ENCODE data around the gene WRAP73. TPM values are rescaled to one million over a fixed set of nuclear protein-coding genes. Genes with fewer than 3 reads are reported as not detected.

WRAP73 gene
- polyA plus RNA-seq, 3 donors = 26.1 to 64.9 (median 33.2) TPM

GRCh38 chr1:3681898-3682806 is 32.2 kb upstream of the WRAP73 start:
- no peak for DNase-seq
- WGBS (ENCODE audit: insufficient coverage) = 97% methylated on average over 22 of the region's 27 CpGs
- no peak overlapping the region for H2AFZ ChIP-seq (ENCODE audit: insufficient read depth, low read depth, low read length, poor library complexity, severe bottlenecking)

GRCh38 chr1:3681231-3681897 is 31.5 kb upstream of the WRAP73 start:
- Mint-ChIP-seq H3K36me3 (no peaks in the 10 kb centered on the region), H3K4me3 (no peak overlapping the region)
- H3K4me2 ChIP-seq (replicated peaks; ENCODE audit: extremely low read depth, low read length, poor library complexity, severe bottlenecking) = no peak overlapping the region

More at GRCh38 chr1:3681898-3682806, 32.2 kb upstream of the WRAP73 start:
- Mint-ChIP-seq H3K9me3 (peaks cover 0 to 3% (median 0%) of the 10 kb centered on the region in 7 donors), H3K36me3 (no peaks in the 10 kb centered on the region), H3K4me1 (peaks cover 41% of the 10 kb centered on the region), H3K27me3 (ENCODE audit: low read depth in 3 of 3) (peaks cover 3 to 22% (median 9%) of the 10 kb centered on the region in 3 donors), H3K27ac (peak overlapping the region in 1 of 7 donors; percentile 80), H3K4me3 (no peak overlapping the region)
- Histone ChIP-seq H3K27ac (ENCODE audit: low read depth in 1 of 2, low read length in 2 of 2) (no peak overlapping the region), H3K4me2 (replicated peaks; ENCODE audit: extremely low read depth, low read length, poor library complexity, severe bottlenecking) (no peak overlapping the region), H3K9ac (ENCODE audit: insufficient read depth, low read length, poor library complexity, severe bottlenecking) (no peak overlapping the region), H3K27me3 (ENCODE audit: control insufficient read depth in 2 of 2, insufficient read depth in 2 of 2, low read length in 2 of 2) (no peaks in the 10 kb centered on the region), H3K79me2 (ENCODE audit: insufficient read depth, low read length) (no peaks in the 10 kb centered on the region), H4K20me1 (ENCODE audit: insufficient read depth, low read length) (no peaks in the 10 kb centered on the region), H3K4me1 (ENCODE audit: control insufficient read depth in 1 of 2, insufficient read depth in 2 of 2, low read length in 2 of 2) (peaks cover 35 to 44% of the 10 kb centered on the region in 2 donors), H3K9me3 (replicated peaks in 1 of 2; ENCODE audit: control insufficient read depth in 1 of 2, insufficient read depth in 1 of 2, low read length in 2 of 2) (no peaks in the 10 kb centered on the region), H3K36me3 (replicated peaks in 1 of 2; ENCODE audit: control insufficient read depth in 1 of 2, insufficient read depth in 2 of 2, low read length in 2 of 2) (no peaks in the 10 kb centered on the region), H3K4me3 (replicated peaks in 1 of 3; ENCODE audit: low read depth in 2 of 3, low read length in 3 of 3) (no peak overlapping the region)
- TF ChIP-seq, protein P1, sequence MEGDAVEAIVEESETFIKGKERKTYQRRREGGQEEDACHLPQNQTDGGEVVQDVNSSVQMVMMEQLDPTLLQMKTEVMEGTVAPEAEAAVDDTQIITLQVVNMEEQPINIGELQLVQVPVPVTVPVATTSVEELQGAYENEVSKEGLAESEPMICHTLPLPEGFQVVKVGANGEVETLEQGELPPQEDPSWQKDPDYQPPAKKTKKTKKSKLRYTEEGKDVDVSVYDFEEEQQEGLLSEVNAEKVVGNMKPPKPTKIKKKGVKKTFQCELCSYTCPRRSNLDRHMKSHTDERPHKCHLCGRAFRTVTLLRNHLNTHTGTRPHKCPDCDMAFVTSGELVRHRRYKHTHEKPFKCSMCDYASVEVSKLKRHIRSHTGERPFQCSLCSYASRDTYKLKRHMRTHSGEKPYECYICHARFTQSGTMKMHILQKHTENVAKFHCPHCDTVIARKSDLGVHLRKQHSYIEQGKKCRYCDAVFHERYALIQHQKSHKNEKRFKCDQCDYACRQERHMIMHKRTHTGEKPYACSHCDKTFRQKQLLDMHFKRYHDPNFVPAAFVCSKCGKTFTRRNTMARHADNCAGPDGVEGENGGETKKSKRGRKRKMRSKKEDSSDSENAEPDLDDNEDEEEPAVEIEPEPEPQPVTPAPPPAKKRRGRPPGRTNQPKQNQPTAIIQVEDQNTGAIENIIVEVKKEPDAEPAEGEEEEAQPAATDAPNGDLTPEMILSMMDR (IDR thresholded peaks at IDR 0.05) = no peak
- intact Hi-C loops (cut with micrococcal nuclease) = no loop called here

More at GRCh38 chr1:3681231-3681897, 31.5 kb upstream of the WRAP73 start:
- peaks cover 3 to 22% (median 7%) of the 10 kb centered on the region in 3 donors for H3K27me3 Mint-ChIP-seq (ENCODE audit: low read depth in 3 of 3)
- intact Hi-C loops (cut with micrococcal nuclease) = no loop called here
- over 99% methylated on average over 18 of the region's 19 CpGs for WGBS (ENCODE audit: insufficient coverage)
- H3K4me3 ChIP-seq (replicated peaks in 1 of 3; ENCODE audit: low read depth in 2 of 3, low read length in 3 of 3) = no peak overlapping the region
- peak overlapping the region in 1 of 7 donors; percentile 80 for H3K27ac Mint-ChIP-seq
- no peak overlapping the region for H3K9ac ChIP-seq (ENCODE audit: insufficient read depth, low read length, poor library complexity, severe bottlenecking)
- no peaks in the 10 kb centered on the region for H3K27me3 ChIP-seq (ENCODE audit: control insufficient read depth in 2 of 2, insufficient read depth in 2 of 2, low read length in 2 of 2)
- H3K4me1 Mint-ChIP-seq = peaks cover 49% of the 10 kb centered on the region
- peaks cover 0 to 3% (median 0%) of the 10 kb centered on the region in 7 donors for H3K9me3 Mint-ChIP-seq
- H4K20me1 ChIP-seq (ENCODE audit: insufficient read depth, low read length) = no peaks in the 10 kb centered on the region
- H2AFZ ChIP-seq (ENCODE audit: insufficient read depth, low read depth, low read length, poor library complexity, severe bottlenecking) = no peak overlapping the region
- TF ChIP-seq, protein P1 (IDR thresholded peaks at IDR 0.05) = no peak
- H3K9me3 ChIP-seq (replicated peaks in 1 of 2; ENCODE audit: control insufficient read depth in 1 of 2, insufficient read depth in 1 of 2, low read length in 2 of 2) = no peaks in the 10 kb centered on the region
- H3K79me2 ChIP-seq (ENCODE audit: insufficient read depth, low read length) = no peaks in the 10 kb centered on the region
- no peak for DNase-seq
- H3K36me3 ChIP-seq (replicated peaks in 1 of 2; ENCODE audit: control insufficient read depth in 1 of 2, insufficient read depth in 2 of 2, low read length in 2 of 2) = no peaks in the 10 kb centered on the region
- no peak overlapping the region for H3K27ac ChIP-seq (ENCODE audit: low read depth in 1 of 2, low read length in 2 of 2)
- H3K4me1 ChIP-seq (ENCODE audit: control insufficient read depth in 1 of 2, insufficient read depth in 2 of 2, low read length in 2 of 2) = peaks cover 43 to 52% of the 10 kb centered on the region in 2 donors

Data from CD14-positive monocyte (primary cell).